H9 (cell line): ENCODE data around the gene IP6K3. TPM values are rescaled to one million over a fixed set of nuclear protein-coding genes. Genes with fewer than 3 reads are reported as not detected.
A peak's percentile ranks its signal among the peaks of the same experiment; 100 is the strongest.

Experiments
- DNase-seq: peaks from one replicate; pipeline ENCODE4 v3.0.0-alpha.2; 2017
- H2AFZ ChIP-seq: one replicate; pipeline ENCODE4 v1.6.1; 2013; ENCODE audit warnings: mild to moderate bottlenecking, low read length, control low read depth, moderate library complexity
- H2AK5ac ChIP-seq: 2 replicates; pipeline ENCODE4 v1.6.1; 2013; ENCODE audit warnings: low read length, control low read depth, mixed read lengths; ENCODE audit not compliant: insufficient read length
- H2BK120ac ChIP-seq: one replicate; pipeline ENCODE4 v1.6.1; 2013; ENCODE audit warnings: low read depth, mild to moderate bottlenecking, low read length, control low read depth, inconsistent platforms; ENCODE audit not compliant: poor library complexity, severe bottlenecking
- H2BK12ac ChIP-seq: 2 replicates; pipeline ENCODE4 v1.6.1; 2013; ENCODE audit warnings: low read length, control low read depth, mixed read lengths, low read depth; ENCODE audit not compliant: insufficient read length
- H2BK15ac ChIP-seq: 2 replicates; pipeline ENCODE4 v1.6.1; 2013; ENCODE audit warnings: low read depth, low read length, control low read depth
- H2BK20ac ChIP-seq: one replicate; pipeline ENCODE4 v1.6.1; 2013; ENCODE audit warnings: low read depth, mild to moderate bottlenecking, low read length, control low read depth, inconsistent platforms; ENCODE audit not compliant: poor library complexity, severe bottlenecking
- H2BK5ac ChIP-seq: 2 replicates; pipeline ENCODE4 v1.6.1; 2013; ENCODE audit warnings: low read length, control low read depth, mixed read lengths; ENCODE audit not compliant: insufficient read length
- H3K14ac ChIP-seq: 2 replicates; pipeline ENCODE4 v1.6.1; 2013; ENCODE audit warnings: low read length, control low read depth; ENCODE audit not compliant: insufficient read depth
- H3K18ac ChIP-seq: 2 replicates; pipeline ENCODE4 v1.6.1; 2013; ENCODE audit warnings: low read depth, mild to moderate bottlenecking, mixed read lengths, low read length, control low read depth; ENCODE audit not compliant: insufficient read length
- H3K23ac ChIP-seq: 2 replicates; pipeline ENCODE4 v1.6.1; 2013; ENCODE audit warnings: low read length, control low read depth, mixed read lengths, low read depth; ENCODE audit not compliant: insufficient read length
- H3K23me2 ChIP-seq: 2 replicates; pipeline ENCODE4 v1.6.1; 2013; ENCODE audit warnings: low read depth, mild to moderate bottlenecking, mixed read lengths, low read length, control low read depth; ENCODE audit not compliant: insufficient read length, poor library complexity, severe bottlenecking
- H3K27ac ChIP-seq: 2 replicates; pipeline ENCODE4 v1.5.1; 2013; ENCODE audit warnings: low read length, control low read depth, mixed read lengths, low read depth; ENCODE audit not compliant: insufficient read length
- H3K27me3 ChIP-seq: 2 replicates; pipeline ENCODE4 v1.6.1; 2013; ENCODE audit warnings: low read length, control low read depth, inconsistent platforms; ENCODE audit not compliant: insufficient read depth
- H3K4ac ChIP-seq: 2 replicates; pipeline ENCODE4 v1.6.1; 2013; ENCODE audit warnings: low read depth, mild to moderate bottlenecking, control low read depth, inconsistent platforms, low read length, moderate library complexity
- H3K4me1 ChIP-seq: 2 replicates; pipeline ENCODE4 v1.6.1; 2013; ENCODE audit warnings: low read length, control low read depth, inconsistent platforms; ENCODE audit not compliant: insufficient read depth
- H3K4me2 ChIP-seq: 2 replicates; pipeline ENCODE4 v1.6.1; 2013; ENCODE audit warnings: low read length, control low read depth, mixed read lengths; ENCODE audit not compliant: insufficient read length, insufficient read depth
- H3K56ac ChIP-seq: 2 replicates; pipeline ENCODE4 v1.6.1; 2013; ENCODE audit warnings: low read depth, mild to moderate bottlenecking, mixed read lengths, low read length, control low read depth; ENCODE audit not compliant: insufficient read length
- H3K79me1 ChIP-seq: 2 replicates; pipeline ENCODE4 v1.6.1; 2013; ENCODE audit warnings: low read depth, mild to moderate bottlenecking, moderate library complexity, low read length, control low read depth, inconsistent platforms; ENCODE audit not compliant: insufficient read depth, poor library complexity, severe bottlenecking
- H3K79me2 ChIP-seq: 2 replicates; pipeline ENCODE4 v1.6.1; 2013; ENCODE audit warnings: low read length, control low read depth, inconsistent platforms; ENCODE audit not compliant: insufficient read depth
- H3K9ac ChIP-seq: 2 replicates; pipeline ENCODE4 v1.6.1; 2013; ENCODE audit warnings: low read length, control low read depth, mixed read lengths; ENCODE audit not compliant: insufficient read length; ENCODE audit errors: extremely low read depth
- H3K9me3 ChIP-seq: one replicate; pipeline ENCODE4 v1.6.1; 2013; ENCODE audit warnings: low read depth, low read length, inconsistent platforms; ENCODE audit not compliant: control insufficient read depth
- H3T11ph ChIP-seq: one replicate; pipeline ENCODE4 v1.6.1; 2013; ENCODE audit warnings: mild to moderate bottlenecking, low read length, control low read depth, inconsistent platforms
- H4K20me1 ChIP-seq: one replicate; pipeline ENCODE4 v1.6.1; 2013; ENCODE audit not compliant: control insufficient read depth, insufficient read length, insufficient read depth
- H4K5ac ChIP-seq: 2 replicates; pipeline ENCODE4 v1.6.1; 2013; ENCODE audit warnings: low read depth, mild to moderate bottlenecking, mixed read lengths, low read length, control low read depth; ENCODE audit not compliant: insufficient read length
- H4K8ac ChIP-seq: replicated peaks from 2 replicates; pipeline ENCODE4 v1.6.1; 2013; ENCODE audit warnings: low read length, control low read depth, mixed read lengths, low read depth; ENCODE audit not compliant: insufficient read length
- H4K91ac ChIP-seq: 2 replicates; pipeline ENCODE4 v1.6.1; 2013; ENCODE audit warnings: low read depth, mild to moderate bottlenecking, moderate library complexity, mixed read lengths, low read length, control low read depth; ENCODE audit not compliant: insufficient read length
- H3K27ac Mint-ChIP-seq, 3 experiments: 2 replicates in 2 of 3; 3 replicates in 1 of 3; pipeline ENCODE4 v1.8.0; 2020 to 2021; ENCODE audit warnings: mixed read lengths in 3 of 3, mild to moderate bottlenecking in 1 of 3, moderate library complexity in 1 of 3
- H3K27me3 Mint-ChIP-seq: 2 replicates; pipeline ENCODE4 v1.8.0; 2021; ENCODE audit warnings: low read depth, mild to moderate bottlenecking, moderate library complexity, mixed read lengths
- H3K36me3 Mint-ChIP-seq, 3 experiments: 2 replicates in 2 of 3; 3 replicates in 1 of 3; pipeline ENCODE4 v1.8.0; 2020 to 2021; ENCODE audit warnings: low read depth in 3 of 3, mixed read lengths in 3 of 3; ENCODE audit not compliant: insufficient read depth in 1 of 3
- H3K4me1 Mint-ChIP-seq, 2 experiments: 2 replicates each; pipeline ENCODE4 v1.8.0; 2020; ENCODE audit warnings: mixed read lengths in 2 of 2
- H3K4me3 Mint-ChIP-seq, 2 experiments: 2 replicates in 1 of 2; 3 replicates in 1 of 2; pipeline ENCODE4 v1.8.0; 2020 to 2021; ENCODE audit warnings: mild to moderate bottlenecking in 2 of 2, mixed read lengths in 2 of 2, moderate library complexity in 1 of 2
- H3K9me3 Mint-ChIP-seq, 2 experiments: 2 replicates in 1 of 2; 3 replicates in 1 of 2; pipeline ENCODE4 v1.8.0; 2020; ENCODE audit warnings: mild to moderate bottlenecking in 2 of 2, mixed read lengths in 2 of 2, moderate library complexity in 1 of 2
- CTCF ChIP-seq: fragments of 200-600 bp; sonication (generic); conservative IDR thresholded peaks from 3 replicates; pipeline ENCODE4 v1.8.0; 2021; ENCODE audit warnings: antibody characterized with exemption, mild to moderate bottlenecking
- WGBS: extraction: QIAGEN DNeasy Blood & Tissue Kit; methylation state at CpG from one replicate; pipeline ENCODE4 v1.1.7; 2013; ENCODE audit warnings: missing lambda C conversion rate, low lambda C conversion rate, mixed read lengths; ENCODE audit not compliant: insufficient read length; ENCODE audit errors: extremely low coverage; 5-methylcytosine and 5-hydroxymethylcytosine counted together
- total RNA-seq: library from RNA; stranded (reverse); gene quantifications from 2 replicates; pipeline ENCODE4 v1.2.1, GENCODE V29; 2021

Gene IP6K3
- total RNA-seq, 1 experiment from 2014 or later, result 0.46 TPM

- Histone ChIP-seq H3K18ac (no peak overlapping the region), H3K4me1 (peaks cover 18% of the 10 kb centered on the region), H2AK5ac (no peak overlapping the region), H2BK12ac (no peak overlapping the region), H3K79me1 (no peaks in the 10 kb centered on the region), H3K23ac (no peak overlapping the region), H2AFZ (no peak overlapping the region), H3K4me2 (no peak overlapping the region), H3T11ph (no peak overlapping the region), H3K9me3 (no peaks in the 10 kb centered on the region), H4K5ac (no peak overlapping the region), H2BK5ac (no peak overlapping the region), H4K91ac (no peak overlapping the region), H3K27me3 (no peaks in the 10 kb centered on the region), H3K79me2 (peaks cover 7% of the 10 kb centered on the region; the same call in 1 of the 2 replicates), H3K56ac (no peak overlapping the region), H2BK15ac (no peak overlapping the region), H2BK20ac (no peak overlapping the region), H4K20me1 (no peaks in the 10 kb centered on the region), H3K23me2 (peaks cover 8% of the 10 kb centered on the region), H4K8ac (no peak overlapping the region), H3K4ac (no peak overlapping the region), H3K27ac (no peak overlapping the region), H3K9ac (no peak overlapping the region), H3K14ac (no peak overlapping the region), H2BK120ac (no peak overlapping the region)
- peak overlapping the region in 2 of 3 experiments; percentile 47 to 89; a peak in 4 of 7 replicates for H3K27ac Mint-ChIP-seq
- H3K9me3 Mint-ChIP-seq, result no peaks in the 10 kb centered on the region
- TF ChIP-seq CTCF, result no peak
- H3K36me3 Mint-ChIP-seq, result peaks cover 2 to 7% (median 5%) of the 10 kb centered on the region in 3 experiments; a peak in 6 of 7 replicates
- peak overlapping the region in 1 of 2 experiments; percentile 8; a peak in 1 of 5 replicates for H3K4me3 Mint-ChIP-seq
- H3K4me1 Mint-ChIP-seq, result peaks cover 85 to 88% of the 10 kb centered on the region in 2 experiments
- WGBS, result no CpG with 5 or more reads among the region's 2 CpGs
- no peaks in the 10 kb centered on the region; the same call in 1 of the 2 replicates for H3K27me3 Mint-ChIP-seq
- no peak for DNase-seq
These were observed 43.7 kb upstream of the IP6K3 start for GRCh38 chr6:33790379-33790778.
